MCF 10A (cell line): Measurements from ENCODE around the gene USP28. TPM values are rescaled to one million over a fixed set of nuclear protein-coding genes. Genes with fewer than 3 reads are reported as not detected.

ENCODE experiments used
- BruUV-seq: library from RNA; stranded (reverse); fragments of 400-500 nt; replicated peaks from 2 replicates; lab custom pipeline; 2021; lab: Mats Ljungman, UMichigan
- CTCF ChIA-PET: fragments of 300-600 bp; sonication (Branson Sonifier 250); formaldehyde crosslinking; extraction: SDS; loops from one replicate; lab custom pipeline; 2021; ENCODE audit warnings: antibody characterized with exemption, inconsistent platforms; lab: Yijun Ruan, JAX
- POLR2A ChIA-PET: fragments of 300-600, 350-650 bp; sonication (Branson Sonifier 250); formaldehyde crosslinking; extraction: SDS; loops from one replicate; lab custom pipeline; 2020; ENCODE audit warnings: antibody characterized with exemption, inconsistent platforms; lab: Yijun Ruan, JAX
- DNase-seq: peaks from one replicate; pipeline ENCODE4 v3.0.0-alpha.2; 2018; ENCODE audit not compliant: unreplicated experiment
- H3K27ac Mint-ChIP-seq: one replicate; pipeline ENCODE4 v1.8.0; 2022; ENCODE audit warnings: mild to moderate bottlenecking, low read depth, mixed read lengths; ENCODE audit not compliant: unreplicated experiment
- H3K27me3 Mint-ChIP-seq: one replicate; pipeline ENCODE4 v1.8.0; 2022; ENCODE audit warnings: mixed read lengths; ENCODE audit not compliant: insufficient read depth, unreplicated experiment
- H3K36me3 Mint-ChIP-seq: one replicate; pipeline ENCODE4 v1.8.0; 2022; ENCODE audit warnings: mild to moderate bottlenecking, moderate library complexity, mixed read lengths; ENCODE audit not compliant: insufficient read depth, unreplicated experiment
- H3K4me1 Mint-ChIP-seq: one replicate; pipeline ENCODE4 v1.8.0; 2022; ENCODE audit warnings: mixed read lengths; ENCODE audit not compliant: insufficient read depth, unreplicated experiment
- H3K4me3 Mint-ChIP-seq: one replicate; pipeline ENCODE4 v1.8.0; 2022; ENCODE audit warnings: mild to moderate bottlenecking, moderate library complexity, mixed read lengths; ENCODE audit not compliant: unreplicated experiment
- H3K9me3 Mint-ChIP-seq: one replicate; pipeline ENCODE4 v1.8.0; 2022; ENCODE audit warnings: mixed read lengths; ENCODE audit not compliant: unreplicated experiment
- CTCF ChIP-seq: fragments of 200-600 bp; IDR thresholded peaks from one replicate; pipeline ENCODE4 v1.8.0; 2022; ENCODE audit warnings: antibody characterized with exemption, mild to moderate bottlenecking; ENCODE audit not compliant: unreplicated experiment
- intact Hi-C: fragments of 100-400 bp; cut with micrococcal nuclease; formaldehyde crosslinking; loops from 2 replicates; pipeline ENCODE4 v1.14.1; 2022
- total RNA-seq: library from RNA; stranded (reverse); gene quantifications from 2 replicates; pipeline ENCODE4 v1.2.3, GENCODE V29; 2022

USP28 gene
- total RNA-seq, 1 experiment from 2014 or later: 17.2 TPM

GRCh38 chr11:113774174-113774503 lies 101.2 kb downstream of the USP28 start:
- Mint-ChIP-seq H3K27ac (peak overlapping the region; percentile 98), H3K27me3 (no peaks in the 10 kb centered on the region), H3K9me3 (no peaks in the 10 kb centered on the region), H3K4me1 (peaks cover 14% of the 10 kb centered on the region), H3K36me3 (no peaks in the 10 kb centered on the region), H3K4me3 (peak overlapping the region; percentile 98)
- no peak for TF ChIP-seq CTCF
- CTCF ChIA-PET: interaction anchor here (0.7 to 1.2 kb wide), 3 partner anchors 20 to 88 kb away, joined by 3 to 5 read pairs (median 5); no protein-coding TSS in a partner anchor
- POLR2A ChIA-PET: interaction anchor here (0.6 to 1.5 kb wide), 3 partner anchors 10 to 25 kb away, joined by 3 to 4 read pairs (median 3); no protein-coding TSS in a partner anchor
- no peak for DNase-seq
- BruUV-seq: no TSS peak
- intact Hi-C loops: no loop called here

GRCh38 chr11:113773416-113774173 lies 101.8 kb downstream of the USP28 start, which contains the start of gene ZW10:
TSS of gene ZW10 (minus strand) at chr11:113773692. CDS start at chr11:113773666, 26 bp downstream.
- Mint-ChIP-seq H3K27ac (peak within 1 kb of the TSS; percentile 98), H3K27me3 (no peaks in the 10 kb centered on the region), H3K4me3 (peak within 1 kb of the TSS; percentile 98), H3K36me3 (no peaks in the 10 kb centered on the region), H3K4me1 (peaks cover 14% of the 10 kb centered on the region), H3K9me3 (no peaks in the 10 kb centered on the region)
- no TSS peak for BruUV-seq
- TF ChIP-seq CTCF: peak; percentile 73
- intact Hi-C loops: no loop called here
- DNase-seq: peak; percentile 98
- POLR2A ChIA-PET: interaction anchor here (0.6 to 1.5 kb wide), 9 partner anchors 10 to 459 kb away, joined by 3 to 7 read pairs (median 3); partner anchors contain the start of gene TTC12
- CTCF ChIA-PET: interaction anchor here (0.6 to 1.9 kb wide), 14 partner anchors 9 to 1088 kb away, joined by 3 to 8 read pairs (median 3); no protein-coding TSS in a partner anchor

GRCh38 chr11:113773092-113773415 lies 102.3 kb downstream of the USP28 start:
- Mint-ChIP-seq H3K4me1 (peaks cover 12% of the 10 kb centered on the region), H3K36me3 (peaks cover 2% of the 10 kb centered on the region), H3K27me3 (no peaks in the 10 kb centered on the region), H3K27ac (peak overlapping the region; percentile 98), H3K4me3 (peak overlapping the region; percentile 98), H3K9me3 (no peaks in the 10 kb centered on the region)
- TF ChIP-seq CTCF: no peak
- ChIA-PET CTCF (interaction anchor here (0.6 to 1.9 kb wide), 14 partner anchors 9 to 1087 kb away, joined by 3 to 8 read pairs (median 3); no protein-coding TSS in a partner anchor), POLR2A (interaction anchor here (0.6 to 1.5 kb wide), 9 partner anchors 9 to 459 kb away, joined by 3 to 7 read pairs (median 3); partner anchors contain the start of gene TTC12)
- intact Hi-C loops: no loop called here
- DNase-seq: no peak
- no TSS peak for BruUV-seq

- TSS peak; percentile 36 for BruUV-seq
- Mint-ChIP-seq H3K27me3 (no peaks in the 10 kb centered on the region), H3K4me1 (peaks cover 17% of the 10 kb centered on the region), H3K4me3 (peak overlapping the region; percentile 98), H3K9me3 (no peaks in the 10 kb centered on the region), H3K36me3 (peaks cover 12% of the 10 kb centered on the region), H3K27ac (peak overlapping the region; percentile 98)
- POLR2A ChIA-PET: interaction anchor here (0.8 to 1.1 kb wide), 2 partner anchors 24 to 30 kb away, joined by 3 read pairs; no protein-coding TSS in a partner anchor
- DNase-seq: no peak
- CTCF ChIA-PET: interaction anchor here (1.1 to 1.9 kb wide), 2 partner anchors 24 to 42 kb away, joined by 3 to 8 read pairs; no protein-coding TSS in a partner anchor
- TF ChIP-seq CTCF: no peak
- intact Hi-C loops: no loop called here
Measured at GRCh38 chr11:113771964-113772363, 103.4 kb downstream of the USP28 start.
